K562 (cell line): ENCODE measurements around the gene DTD1. TPM values are rescaled to one million over a fixed set of nuclear protein-coding genes. Genes with fewer than 3 reads are reported as not detected.

Experiments used
- ATAC-seq: fragments of 200-7000 bp; cut with Tn5 transposase; 3 replicates; pipeline ENCODE4 v1.9.1; 2020; ENCODE audit warnings: moderate library complexity
- BruUV-seq: library from RNA; stranded (reverse); fragments of 400-500 nt; replicated peaks from 2 replicates; lab custom pipeline; 2021; lab: Mats Ljungman, UMichigan
- CTCF ChIA-PET: fragments of 300-600 bp; formaldehyde crosslinking; extraction: SDS; loops from one replicate; lab custom pipeline; 2021; ENCODE audit warnings: low intra/inter-chr PET ratio; lab: Yijun Ruan, JAX
- POLR2A ChIA-PET: fragments of 300-600, 350-650 bp; sonication (Branson Sonifier 250); formaldehyde crosslinking; extraction: SDS; loops from one replicate; lab custom pipeline; 2021; ENCODE audit warnings: antibody characterized with exemption, inconsistent platforms; lab: Yijun Ruan, JAX
- DNase-seq, 4 experiments: peaks; one replicate each; pipeline versions ENCODE4 v3.0.0 to v3.0.0-alpha.2; 2011 to 2018; ENCODE audit warnings: low spot score in 3 of 4, mixed read lengths in 3 of 4; ENCODE audit errors: extremely low read depth in 1 of 4
- FAIRE-seq: peaks from 2 replicates; lab custom pipeline; 2011; peaks lifted over from hg19 to GRCh38; lab: Jason Lieb, UNC
- H2AFZ ChIP-seq: 2 replicates; pipeline ENCODE4 v1.6.0; 2011; ENCODE audit warnings: low read depth, low read length, control low read depth, inconsistent platforms
- H3K27ac ChIP-seq: fragments of 200-600 bp; 3 replicates; pipeline ENCODE4 v1.8.0; 2011; ENCODE audit warnings: low read depth, mild to moderate bottlenecking, control low read depth, inconsistent platforms, low read length, moderate library complexity, mixed read lengths; ENCODE audit errors: extremely low read depth
- H3K27me3 ChIP-seq, 2 experiments: fragments of 300-600 bp in 1 of 2; 2 replicates in 1 of 2; 3 replicates in 1 of 2; pipeline versions ENCODE4 v1.6.0 to v1.8.0; 2011; ENCODE audit warnings: inconsistent platforms in 2 of 2, low read length in 2 of 2, mild to moderate bottlenecking in 1 of 2, mixed read lengths in 1 of 2, moderate library complexity in 1 of 2; ENCODE audit not compliant: control insufficient read depth in 2 of 2, insufficient read depth in 2 of 2
- H3K36me3 ChIP-seq: fragments of 300-600 bp; 3 replicates; pipeline ENCODE4 v1.8.0; 2011; ENCODE audit warnings: mild to moderate bottlenecking, low read length, inconsistent platforms; ENCODE audit not compliant: control insufficient read depth, insufficient read depth
- H3K4me1 ChIP-seq, 2 experiments: fragments of 200-600 bp in 1 of 2; replicated peaks in 1 of 2; 2 replicates in 1 of 2; 3 replicates in 1 of 2; pipeline versions ENCODE4 v1.5.1 to v1.8.0; 2011; ENCODE audit warnings: inconsistent platforms in 2 of 2, low read length in 2 of 2, mild to moderate bottlenecking in 1 of 2, mixed read lengths in 1 of 2, moderate library complexity in 1 of 2; ENCODE audit not compliant: control insufficient read depth in 2 of 2, insufficient read depth in 2 of 2
- H3K4me2 ChIP-seq: 2 replicates; pipeline ENCODE4 v1.6.1; 2011; ENCODE audit warnings: low read length, control low read depth, inconsistent platforms, mixed read lengths; ENCODE audit not compliant: insufficient read depth
- H3K4me3 ChIP-seq: fragments of 200-600 bp; sonication (generic), shearing (Covaris generic); 2 replicates; pipeline ENCODE4 v1.5.1; 2016; ENCODE audit warnings: control low read depth, inconsistent platforms
- H3K79me2 ChIP-seq: fragments of 200-600 bp; 3 replicates; pipeline ENCODE4 v1.8.0; 2011; ENCODE audit warnings: low read length, inconsistent platforms; ENCODE audit not compliant: control insufficient read depth, insufficient read depth
- H3K9ac ChIP-seq, 2 experiments: 2 replicates each; pipeline versions ENCODE4 v1.6.0 to v1.6.1; 2011; ENCODE audit warnings: low read depth in 2 of 2, low read length in 2 of 2, control low read depth in 1 of 2, inconsistent platforms in 1 of 2, mild to moderate bottlenecking in 1 of 2, mixed read lengths in 1 of 2; ENCODE audit not compliant: insufficient read depth in 1 of 2
- H3K9me1 ChIP-seq: one replicate; pipeline ENCODE4 v1.6.0; 2011; ENCODE audit warnings: inconsistent platforms, mild to moderate bottlenecking, low read length, moderate library complexity; ENCODE audit not compliant: control insufficient read depth, insufficient read depth
- H3K9me3 ChIP-seq: replicated peaks from 2 replicates; pipeline ENCODE4 v1.5.1; 2011; ENCODE audit warnings: low read depth, low read length, inconsistent platforms; ENCODE audit not compliant: control insufficient read depth, insufficient read depth
- H4K20me1 ChIP-seq: replicated peaks from 2 replicates; pipeline ENCODE4 v1.6.1; 2011; ENCODE audit warnings: low read length, inconsistent platforms, mixed read lengths; ENCODE audit not compliant: control insufficient read depth, insufficient read depth
- ESRRA ChIP-seq: fragments of 450-650 bp; IDR thresholded peaks from 2 replicates; pipeline ENCODE4 v1.6.1; 2014; ENCODE audit warnings: low read depth, mild to moderate bottlenecking, moderate library complexity, borderline replicate concordance
- GATA2 ChIP-seq: sonication (generic); formaldehyde crosslinking; IDR thresholded peaks from 2 replicates; pipeline ENCODE4 v1.4.0; 2020; ENCODE audit warnings: mild to moderate bottlenecking, missing genetic modification reagents
- HMGN3 ChIP-seq: IDR thresholded peaks from 2 replicates; pipeline ENCODE4 v1.6.1; 2011; ENCODE audit warnings: borderline replicate concordance, low read depth, mild to moderate bottlenecking, mixed read lengths, low read length; ENCODE audit not compliant: insufficient read length; ENCODE audit errors: extremely low read depth
- IRF9 ChIP-seq: fragments of 450-650 bp; IDR thresholded peaks from 2 replicates; pipeline ENCODE4 v1.6.1; 2016; ENCODE audit warnings: missing biosample characterization, missing genetic modification characterization
- JUNB ChIP-seq: fragments of 450-650 bp; formaldehyde crosslinking; conservative IDR thresholded peaks from 2 replicates; pipeline ENCODE4 v1.4.0; 2020; ENCODE audit warnings: mild to moderate bottlenecking
- JUND ChIP-seq, 2 experiments: IDR thresholded peaks; 2 replicates in 1 of 2; 3 replicates in 1 of 2; pipeline ENCODE4 v1.6.1; 2011; ENCODE audit warnings: borderline replicate concordance in 2 of 2, low read depth in 2 of 2, low read length in 2 of 2, improper control_type of control experiment in 1 of 2, missing biosample characterization in 1 of 2, missing genetic modification characterization in 1 of 2, missing genetic modification reagents in 1 of 2
- KLF13 ChIP-seq: fragments of 450-650 bp; IDR thresholded peaks from 2 replicates; pipeline ENCODE4 v1.6.1; 2016; ENCODE audit warnings: missing genetic modification characterization, low read depth, mild to moderate bottlenecking, missing compliant biosample characterization, moderate library complexity, borderline replicate concordance
- NFIX ChIP-seq: fragments of 250-450 bp; sonication (Bioruptor Pico); IDR thresholded peaks from 2 replicates; pipeline ENCODE4 v1.4.0; 2020; ENCODE audit warnings: low read depth, mild to moderate bottlenecking, moderate library complexity
- RBBP5 ChIP-seq: fragments of 200-600 bp; sonication (generic); IDR thresholded peaks from 2 replicates; pipeline ENCODE4 v1.6.1; 2012; ENCODE audit warnings: borderline replicate concordance, mild to moderate bottlenecking, low read length, control low read depth, inconsistent platforms; ENCODE audit not compliant: insufficient read depth, poor library complexity, severe bottlenecking
- RFX7 ChIP-seq: fragments of 250-450 bp; sonication (Bioruptor Pico); IDR thresholded peaks from 2 replicates; pipeline ENCODE4 v1.5.1; 2021; ENCODE audit warnings: mild to moderate bottlenecking
- RNF219 ChIP-seq: fragments of 250-450 bp; sonication (Bioruptor Pico); IDR thresholded peaks from 2 replicates; pipeline ENCODE4 v1.5.0; 2022; ENCODE audit warnings: mild to moderate bottlenecking
- RUNX1 ChIP-seq: sonication (generic); IDR thresholded peaks from 2 replicates; pipeline ENCODE4 v1.6.1; 2016; ENCODE audit warnings: antibody characterized with exemption, low read depth
- SMARCA5 ChIP-seq: fragments of 450-650 bp; IDR thresholded peaks from 2 replicates; pipeline ENCODE4 v1.6.1; 2016
- STAT5B ChIP-seq: fragments of 250-450 bp; sonication (Bioruptor Pico); IDR thresholded peaks from 2 replicates; pipeline ENCODE4 v1.8.0; 2021; ENCODE audit warnings: mild to moderate bottlenecking, inconsistent platforms
- U2AF1 ChIP-seq: fragments of 200-400 bp; formaldehyde crosslinking; optimal IDR thresholded peaks from 2 replicates; pipeline ENCODE3; 2017; ENCODE audit warnings: mild to moderate bottlenecking, low read depth, low read length, moderate library complexity
- ZNF134 ChIP-seq: fragments of 250-450 bp; sonication (Bioruptor Pico); conservative IDR thresholded peaks from 2 replicates; pipeline ENCODE4 v1.4.0; 2020
- ZNF282 ChIP-seq: sonication (generic); formaldehyde crosslinking; IDR thresholded peaks from 2 replicates; pipeline ENCODE4 v1.8.1; 2023; ENCODE audit warnings: missing genetic modification reagents
- ZNF444 ChIP-seq: fragments of 250-450 bp; sonication (Bioruptor Pico); IDR thresholded peaks from 2 replicates; pipeline ENCODE4 v1.4.0; 2020; ENCODE audit warnings: mild to moderate bottlenecking, moderate library complexity
- ZNF696 ChIP-seq: fragments of 250-450 bp; sonication (Bioruptor Pico); conservative IDR thresholded peaks from 2 replicates; pipeline ENCODE4 v1.4.0; 2020; ENCODE audit warnings: mild to moderate bottlenecking, moderate library complexity
- WGBS: fragments of 100-300 bp; shearing (Covaris generic); methylation state at CpG from one replicate; pipeline ENCODE4 v1.1.6; 2016; ENCODE audit warnings: low coverage, mixed read lengths; ENCODE audit not compliant: insufficient coverage; ENCODE audit errors: missing lambda C conversion rate; 5-methylcytosine and 5-hydroxymethylcytosine counted together
- in situ Hi-C: fragments of 300-500 bp; cut with MboI; formaldehyde crosslinking; loops from 4 replicates; pipeline ENCODE4 v1.15.0; 2018; ENCODE audit warnings: inconsistent platforms, mixed read lengths
- intact Hi-C: fragments of 100-400 bp; cut with micrococcal nuclease; formaldehyde crosslinking; loops from 2 replicates; pipeline ENCODE4 v1.14.2; 2022
- polyA plus RNA-seq, 8 experiments: library from polyadenylated mRNA; depleted of rRNA in 4 of 8; stranded (reverse) in 5 of 8; unstranded in 3 of 8; fragments of >200 nt; fragmentation: Nextera tagmentation in 2 of 8; fragmentation: Illumina TruSeq in 1 of 8; extraction: Ambion mirVana in 2 of 8; extraction: Trizol in 1 of 8; gene quantifications; 2 replicates each; pipeline versions ENCODE4 v1.2.1 to v1.2.3, GENCODE V29; 2011 to 2014; ENCODE audit warnings: inconsistent platforms in 1 of 8, missing spikeins in 1 of 8
- total RNA-seq, 7 experiments: library from RNA; depleted of rRNA in 6 of 7; stranded (reverse); fragments of >200 nt in 6 of 7; fragmentation: Illumina TruSeq in 2 of 7; extraction: Trizol in 2 of 7; gene quantifications; 2 replicates each; pipeline versions ENCODE4 v1.2.1 to v1.2.3, GENCODE V29; 2011 to 2021; ENCODE audit warnings: low replicate concordance in 1 of 7

DTD1 gene
- total and polyA plus RNA-seq, 9 of the 15 experiments (the other 6 are each of a cell fraction or from before 2014, with no cell fraction given) = 5.7 to 28.6 (median 26.8) TPM

- POLR2A ChIA-PET = no interaction called here
- TF ChIP-seq RUNX1 (no peak), ZNF134 (CRISPR knock-in tag) (no peak), JUND (IDR thresholded peaks at IDR 0.05; ENCODE audit: borderline replicate concordance, low read depth, low read length) (no peak), JUND (tag; IDR thresholded peaks at IDR 0.05; ENCODE audit: borderline replicate concordance, low read depth, low read length) (no peak), U2AF1 (no peak), ZNF282 (CRISPR knock-in tag) (no peak), JUNB (no peak), KLF13 (tag) (no peak), RBBP5 (no peak), RNF219 (CRISPR knock-in tag) (no peak), RFX7 (CRISPR knock-in tag) (no peak), NFIX (no peak), ZNF444 (CRISPR knock-in tag) (no peak), GATA2 (CRISPR knock-in tag) (no peak), ESRRA (no peak), IRF9 (tag) (no peak), SMARCA5 (no peak), ZNF696 (no peak), STAT5B (no peak), HMGN3 (no peak)
- intact Hi-C loops = no loop called here
- Histone ChIP-seq H3K79me2 (no peaks in the 10 kb centered on the region), H3K9me1 (no peaks in the 10 kb centered on the region), H3K4me1 (no peaks in the 10 kb centered on the region), H3K4me3 (no peak overlapping the region), H2AFZ (no peak overlapping the region), H3K27ac (no peak overlapping the region), H3K36me3 (no peaks in the 10 kb centered on the region), H3K27me3 (no peaks in the 10 kb centered on the region), H3K9ac (no peak overlapping the region; a peak in 1 of 4 replicates), H4K20me1 (no peaks in the 10 kb centered on the region), H3K9me3 (no peaks in the 10 kb centered on the region), H3K4me2 (no peak overlapping the region)
- DNase-seq (no peak), ATAC-seq (peak; percentile 31; the same call in 1 of the 3 replicates), FAIRE-seq (no peak)
- WGBS = 20% methylated on average over 3 of the region's 5 CpGs
- in situ Hi-C loops = no loop called here
- CTCF ChIA-PET = no interaction called here
- BruUV-seq = no TSS peak
Measured at GRCh38 chr20:18650224-18650623, 62.4 kb downstream of the DTD1 start.
